ENCODE results near the gene MCCD1. TPM values are rescaled to one million over a fixed set of nuclear protein-coding genes. Genes with fewer than 3 reads are reported as not detected.

The MCCD1 gene
- total RNA-seq, 1 experiment from 2014 or later: not detected

DNA sequence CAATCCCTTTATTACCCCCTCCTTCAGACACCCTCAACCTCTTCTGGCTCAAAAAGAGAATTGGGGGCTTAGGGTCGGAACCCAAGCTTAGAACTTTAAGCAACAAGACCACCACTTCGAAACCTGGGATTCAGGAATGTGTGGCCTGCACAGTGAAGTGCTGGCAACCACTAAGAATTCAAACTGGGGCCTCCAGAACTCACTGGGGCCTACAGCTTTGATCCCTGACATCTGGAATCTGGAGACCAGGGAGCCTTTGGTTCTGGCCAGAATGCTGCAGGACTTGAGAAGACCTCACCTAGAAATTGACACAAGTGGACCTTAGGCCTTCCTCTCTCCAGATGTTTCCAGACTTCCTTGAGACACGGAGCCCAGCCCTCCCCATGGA lies 48.8 kb downstream of the MCCD1 start:
- Mint-ChIP-seq H3K4me3 (ENCODE audit: unreplicated experiment) (no peak overlapping the region), H3K27ac (ENCODE audit: unreplicated experiment) (no peak overlapping the region), H3K36me3 (ENCODE audit: insufficient read depth, unreplicated experiment) (peaks cover 5% of the 10 kb centered on the region), H3K9me3 (ENCODE audit: unreplicated experiment) (no peaks in the 10 kb centered on the region), H3K4me1 (ENCODE audit: low read depth, unreplicated experiment) (peaks cover 31% of the 10 kb centered on the region), H3K27me3 (ENCODE audit: insufficient read depth, unreplicated experiment) (no peaks in the 10 kb centered on the region)
- Histone ChIP-seq H3K4me1 (peaks cover 14% of the 10 kb centered on the region), H3K4me3 (ENCODE audit: low read depth, low read length) (no peak overlapping the region), H3K9me3 (no peaks in the 10 kb centered on the region), H3K36me3 (ENCODE audit: control insufficient read depth, insufficient read depth, low read length) (no peaks in the 10 kb centered on the region), H3K27me3 (replicated peaks; ENCODE audit: control insufficient read depth, insufficient read depth, low read length) (no peaks in the 10 kb centered on the region)
- DNase-seq: no peak
- POLR2A ChIA-PET: no interaction called here
- TF ChIP-seq, protein P1, sequence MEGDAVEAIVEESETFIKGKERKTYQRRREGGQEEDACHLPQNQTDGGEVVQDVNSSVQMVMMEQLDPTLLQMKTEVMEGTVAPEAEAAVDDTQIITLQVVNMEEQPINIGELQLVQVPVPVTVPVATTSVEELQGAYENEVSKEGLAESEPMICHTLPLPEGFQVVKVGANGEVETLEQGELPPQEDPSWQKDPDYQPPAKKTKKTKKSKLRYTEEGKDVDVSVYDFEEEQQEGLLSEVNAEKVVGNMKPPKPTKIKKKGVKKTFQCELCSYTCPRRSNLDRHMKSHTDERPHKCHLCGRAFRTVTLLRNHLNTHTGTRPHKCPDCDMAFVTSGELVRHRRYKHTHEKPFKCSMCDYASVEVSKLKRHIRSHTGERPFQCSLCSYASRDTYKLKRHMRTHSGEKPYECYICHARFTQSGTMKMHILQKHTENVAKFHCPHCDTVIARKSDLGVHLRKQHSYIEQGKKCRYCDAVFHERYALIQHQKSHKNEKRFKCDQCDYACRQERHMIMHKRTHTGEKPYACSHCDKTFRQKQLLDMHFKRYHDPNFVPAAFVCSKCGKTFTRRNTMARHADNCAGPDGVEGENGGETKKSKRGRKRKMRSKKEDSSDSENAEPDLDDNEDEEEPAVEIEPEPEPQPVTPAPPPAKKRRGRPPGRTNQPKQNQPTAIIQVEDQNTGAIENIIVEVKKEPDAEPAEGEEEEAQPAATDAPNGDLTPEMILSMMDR (IDR thresholded peaks at IDR 0.05; ENCODE audit: insufficient read depth in 1 of 2, low read depth in 1 of 2, low read length in 1 of 2, severe bottlenecking in 1 of 2, unreplicated experiment in 1 of 2): no peak
- intact Hi-C loops (cut with micrococcal nuclease; ENCODE audit: unreplicated experiment): no loop called here
- CTCF ChIA-PET: interaction anchor here (0.6 to 1.1 kb wide), 2 partner anchors 19 to 198 kb away, joined by 3 to 5 read pairs; no protein-coding TSS in a partner anchor
- no TSS peak for BruUV-seq (replicated peaks)

DNA sequence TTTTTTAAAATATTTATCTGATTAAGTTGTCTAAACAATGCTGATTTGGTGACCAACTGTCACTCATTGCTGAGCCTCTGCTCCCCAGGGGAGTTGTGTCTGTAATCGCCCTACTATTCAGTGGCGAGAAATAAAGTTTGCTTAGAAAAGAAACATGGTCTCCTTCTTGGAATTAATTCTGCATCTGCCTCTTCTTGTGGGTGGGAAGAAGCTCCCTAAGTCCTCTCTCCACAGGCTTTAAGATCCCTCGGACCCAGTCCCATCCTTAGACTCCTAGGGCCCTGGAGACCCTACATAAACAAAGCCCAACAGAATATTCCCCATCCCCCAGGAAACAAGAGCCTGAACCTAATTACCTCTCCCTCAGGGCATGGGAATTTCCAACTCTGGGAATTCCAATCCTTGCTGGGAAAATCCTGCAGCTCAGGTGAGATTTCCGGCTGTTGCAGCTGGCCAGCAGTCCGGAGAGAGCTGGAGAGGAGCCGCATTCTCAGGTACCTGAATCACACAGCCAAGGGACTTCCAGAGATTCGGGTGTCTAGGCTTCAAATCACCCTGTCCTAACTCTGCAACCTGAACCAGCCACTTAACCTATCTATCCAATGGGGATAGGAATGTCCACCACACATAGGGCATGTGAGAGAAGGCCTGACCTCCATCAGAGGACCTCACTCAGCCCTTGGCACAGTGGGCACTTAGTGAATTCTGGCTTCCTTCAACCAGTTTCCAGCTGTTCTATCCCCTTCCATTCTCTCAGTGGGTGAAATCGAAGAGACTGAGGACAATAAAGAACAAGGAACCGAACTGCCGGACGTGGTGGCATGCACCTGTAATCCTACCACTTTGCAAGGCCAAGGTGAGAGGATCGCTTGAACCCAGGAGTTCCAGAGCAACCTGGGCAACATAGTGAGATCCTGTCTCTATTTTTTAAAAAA lies 49.7 kb downstream of the MCCD1 start:
- H3K27me3 Mint-ChIP-seq (ENCODE audit: insufficient read depth, unreplicated experiment): no peaks in the 10 kb centered on the region
- H3K9me3 Mint-ChIP-seq (ENCODE audit: unreplicated experiment): no peaks in the 10 kb centered on the region
- DNase-seq: no peak
- no peak overlapping the region for H3K27ac Mint-ChIP-seq (ENCODE audit: unreplicated experiment)
- H3K4me3 Mint-ChIP-seq (ENCODE audit: unreplicated experiment): no peak overlapping the region
- BruUV-seq (replicated peaks): no TSS peak
- H3K4me1 ChIP-seq: peaks cover 11% of the 10 kb centered on the region
- H3K9me3 ChIP-seq: no peaks in the 10 kb centered on the region
- CTCF ChIA-PET: interaction anchor here (0.6 kb wide), 1 partner anchor 197 kb away, joined by 5 read pairs; no protein-coding TSS in a partner anchor
- POLR2A ChIA-PET: no interaction called here
- no peaks in the 10 kb centered on the region for H3K36me3 ChIP-seq (ENCODE audit: control insufficient read depth, insufficient read depth, low read length)
- H3K36me3 Mint-ChIP-seq (ENCODE audit: insufficient read depth, unreplicated experiment): peaks cover 5% of the 10 kb centered on the region
- no peaks in the 10 kb centered on the region for H3K27me3 ChIP-seq (replicated peaks; ENCODE audit: control insufficient read depth, insufficient read depth, low read length)
- intact Hi-C loops (cut with micrococcal nuclease; ENCODE audit: unreplicated experiment): no loop called here
- TF ChIP-seq, protein P1 (IDR thresholded peaks at IDR 0.05; ENCODE audit: insufficient read depth in 1 of 2, low read depth in 1 of 2, low read length in 1 of 2, severe bottlenecking in 1 of 2, unreplicated experiment in 1 of 2): no peak
- H3K4me1 Mint-ChIP-seq (ENCODE audit: low read depth, unreplicated experiment): peaks cover 27% of the 10 kb centered on the region
- no peak overlapping the region for H3K4me3 ChIP-seq (ENCODE audit: low read depth, low read length)

DNA sequence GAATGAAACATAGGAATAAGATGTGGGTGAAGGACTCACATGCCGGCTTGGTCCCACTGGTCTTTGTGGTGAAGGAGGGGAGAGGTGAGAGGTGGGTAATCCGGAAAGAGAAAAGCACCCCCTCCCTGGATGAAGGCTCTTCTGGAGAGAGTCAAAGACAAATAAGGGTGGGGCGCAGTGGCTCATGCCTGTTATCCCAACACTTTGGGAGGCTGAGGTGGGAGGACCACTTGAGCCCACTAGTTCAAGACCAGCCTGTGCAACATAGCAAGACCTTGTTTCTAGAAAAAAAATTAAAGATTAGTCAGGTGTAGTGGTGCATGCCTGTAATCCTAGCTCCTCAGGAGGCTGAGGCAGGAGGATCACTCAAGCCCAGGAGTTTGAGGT lies 50.4 kb downstream of the MCCD1 start:
- no peak overlapping the region for H3K4me3 Mint-ChIP-seq (ENCODE audit: unreplicated experiment)
- H3K9me3 ChIP-seq: no peaks in the 10 kb centered on the region
- TF ChIP-seq, protein P1 (IDR thresholded peaks at IDR 0.05; ENCODE audit: insufficient read depth in 1 of 2, low read depth in 1 of 2, low read length in 1 of 2, severe bottlenecking in 1 of 2, unreplicated experiment in 1 of 2): no peak
- intact Hi-C loops (cut with micrococcal nuclease; ENCODE audit: unreplicated experiment): no loop called here
- DNase-seq: no peak
- no peak overlapping the region for H3K27ac Mint-ChIP-seq (ENCODE audit: unreplicated experiment)
- peaks cover 5% of the 10 kb centered on the region for H3K36me3 Mint-ChIP-seq (ENCODE audit: insufficient read depth, unreplicated experiment)
- no peaks in the 10 kb centered on the region for H3K27me3 Mint-ChIP-seq (ENCODE audit: insufficient read depth, unreplicated experiment)
- BruUV-seq (replicated peaks): no TSS peak
- H3K4me3 ChIP-seq (ENCODE audit: low read depth, low read length): no peak overlapping the region
- H3K36me3 ChIP-seq (ENCODE audit: control insufficient read depth, insufficient read depth, low read length): no peaks in the 10 kb centered on the region
- ChIA-PET CTCF (interaction anchor here (0.6 kb wide), 1 partner anchor 14 kb away, joined by 3 read pairs; the partner anchor contains the start of gene NCR3), POLR2A (no interaction called here)
- H3K4me1 Mint-ChIP-seq (ENCODE audit: low read depth, unreplicated experiment): peaks cover 20% of the 10 kb centered on the region
- no peaks in the 10 kb centered on the region for H3K9me3 Mint-ChIP-seq (ENCODE audit: unreplicated experiment)
- H3K27me3 ChIP-seq (replicated peaks; ENCODE audit: control insufficient read depth, insufficient read depth, low read length): no peaks in the 10 kb centered on the region
- H3K4me1 ChIP-seq: peaks cover 4% of the 10 kb centered on the region

Other genes with a start within 250 kb of the MCCD1 start
- 40.9 and 41.9 TPM in 2 replicates for gene HLA-B, start 171.8 kb upstream of the MCCD1 start, total RNA-seq (2022)
- gene MICA, start 125.4 kb upstream of the MCCD1 start, total RNA-seq (2022): 12.6 and 13.1 TPM in 2 replicates
- 6.4 and 7.5 TPM in 2 replicates for gene MICB, start 30.8 kb upstream of the MCCD1 start, total RNA-seq (2022)
- gene DDX39B, start 13.0 kb downstream of the MCCD1 start, total RNA-seq (2022): 416 and 423 TPM in 2 replicates
- 0.26 and 0.43 TPM in 2 replicates for gene ATP6V1G2, start 17.6 kb downstream of the MCCD1 start, total RNA-seq (2022)
- 14.7 and 17.4 TPM in 2 replicates for gene NFKBIL1, start 18.6 kb downstream of the MCCD1 start, total RNA-seq (2022)
- not detected in 2 replicates for gene LTA, start 43.3 kb downstream of the MCCD1 start, total RNA-seq (2022)
- not detected in 2 replicates for gene TNF, start 46.6 kb downstream of the MCCD1 start, total RNA-seq (2022)
- not detected in 2 replicates for gene LTB, start 53.5 kb downstream of the MCCD1 start, total RNA-seq (2022)
- not detected in 2 replicates for gene LST1, start 57.3 kb downstream of the MCCD1 start, total RNA-seq (2022)
- not detected in 2 replicates for gene NCR3, start 64.0 kb downstream of the MCCD1 start, total RNA-seq (2022)
- 2.2 and 2.7 TPM in 2 replicates for gene AIF1, start 86.3 kb downstream of the MCCD1 start, total RNA-seq (2022)
- gene PRRC2A, start 91.8 kb downstream of the MCCD1 start, total RNA-seq (2022): 213 and 222 TPM in 2 replicates
- 354 and 376 TPM in 2 replicates for gene BAG6, start 123.7 kb downstream of the MCCD1 start, total RNA-seq (2022)
- 14.8 and 15.8 TPM in 2 replicates for gene APOM, start 126.9 kb downstream of the MCCD1 start, total RNA-seq (2022)
- gene C6orf47, start 131.8 kb downstream of the MCCD1 start, total RNA-seq (2022): 19.4 and 19.7 TPM in 2 replicates
- gene GPANK1, start 136.0 kb downstream of the MCCD1 start, total RNA-seq (2022): 20.3 TPM in 2 replicates
- gene CSNK2B, start 137.1 kb downstream of the MCCD1 start, total RNA-seq (2022): 219 and 221 TPM in 2 replicates
- 13.9 and 17.5 TPM in 2 replicates for gene LY6G5B, start 141.0 kb downstream of the MCCD1 start, total RNA-seq (2022)
- 2.0 and 2.9 TPM in 2 replicates for gene LY6G5C, start 152.1 kb downstream of the MCCD1 start, total RNA-seq (2022)
- 62.7 and 63.2 TPM in 2 replicates for gene ABHD16A, start 174.4 kb downstream of the MCCD1 start, total RNA-seq (2022)
- not detected in 2 replicates for gene LY6G6F, start 177.9 kb downstream of the MCCD1 start, total RNA-seq (2022)
- not detected in 2 replicates for gene LY6G6D, start 186.4 kb downstream of the MCCD1 start, total RNA-seq (2022)
- gene LY6G6C, start 192.8 kb downstream of the MCCD1 start, total RNA-seq (2022): 0.88 and 1.3 TPM in 2 replicates
- gene MPIG6B, start 194.4 kb downstream of the MCCD1 start, total RNA-seq (2022): not detected in 2 replicates
- gene DDAH2, start 200.3 kb downstream of the MCCD1 start, total RNA-seq (2022): 82.4 and 91.6 TPM in 2 replicates
- 374 and 420 TPM in 2 replicates for gene CLIC1, start 207.6 kb downstream of the MCCD1 start, total RNA-seq (2022)
- 49.6 and 51.0 TPM in 2 replicates for gene MSH5, start 211.0 kb downstream of the MCCD1 start, total RNA-seq (2022)
- 6.4 and 13.0 TPM in 2 replicates for gene SAPCD1, start 233.7 kb downstream of the MCCD1 start, total RNA-seq (2022)
- 0.61 and 1.5 TPM in 2 replicates for gene VWA7, start 248.4 kb downstream of the MCCD1 start, total RNA-seq (2022)